ENCODE results near the gene SORCS2.

The SORCS2 gene

DNA sequence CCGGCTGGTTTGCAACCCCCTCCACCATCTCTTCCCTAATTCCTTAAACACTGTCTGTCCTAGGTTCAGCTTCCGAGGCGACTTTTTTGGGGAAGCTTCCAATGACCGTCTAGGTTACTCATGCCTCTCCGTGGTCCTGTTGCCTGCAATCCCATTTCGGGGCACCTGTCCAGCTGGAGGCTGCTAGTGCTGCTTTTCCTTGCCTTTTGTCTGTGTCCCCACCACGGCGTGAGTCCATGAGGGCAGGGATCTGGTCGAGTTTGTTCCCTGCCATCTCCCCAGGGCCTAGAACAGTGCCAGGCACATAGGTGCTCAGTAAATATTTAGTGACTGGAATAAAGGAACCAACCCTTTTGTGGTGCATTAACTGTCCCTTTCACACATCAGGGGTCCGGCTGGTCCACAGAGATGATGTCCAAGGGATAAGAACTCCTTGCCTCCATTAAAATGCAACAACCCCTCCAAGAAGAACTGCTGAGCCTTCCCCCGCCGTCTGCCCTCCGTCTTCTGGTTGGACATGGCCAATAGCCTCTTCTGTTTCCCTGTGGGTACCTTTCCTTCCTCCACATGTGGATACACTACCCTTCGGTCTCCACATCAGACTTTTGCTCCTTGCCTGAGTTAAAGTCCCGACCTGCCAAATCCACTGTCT is 5.7 kb upstream of the SORCS2 start:
- DNase-seq = no peak

DNA sequence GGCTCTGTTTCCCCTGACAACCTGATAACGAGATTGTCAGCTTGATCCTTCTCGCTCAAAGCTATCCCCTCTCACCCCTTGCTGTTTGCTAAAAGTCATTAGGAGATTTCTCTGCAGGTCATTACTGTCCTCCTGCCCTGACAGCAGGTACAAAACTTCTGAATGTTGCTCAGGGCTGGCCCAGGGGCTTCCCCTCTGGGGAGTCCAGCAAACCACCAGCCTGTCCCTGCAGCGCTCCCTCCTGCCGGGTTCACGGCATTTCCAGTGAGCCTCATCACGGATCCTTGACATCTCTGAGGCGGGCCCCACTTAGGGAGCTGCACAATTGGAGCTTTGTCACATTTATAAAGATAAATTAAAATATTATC is 5.2 kb upstream of the SORCS2 start:
- DNase-seq = no peak

DNA sequence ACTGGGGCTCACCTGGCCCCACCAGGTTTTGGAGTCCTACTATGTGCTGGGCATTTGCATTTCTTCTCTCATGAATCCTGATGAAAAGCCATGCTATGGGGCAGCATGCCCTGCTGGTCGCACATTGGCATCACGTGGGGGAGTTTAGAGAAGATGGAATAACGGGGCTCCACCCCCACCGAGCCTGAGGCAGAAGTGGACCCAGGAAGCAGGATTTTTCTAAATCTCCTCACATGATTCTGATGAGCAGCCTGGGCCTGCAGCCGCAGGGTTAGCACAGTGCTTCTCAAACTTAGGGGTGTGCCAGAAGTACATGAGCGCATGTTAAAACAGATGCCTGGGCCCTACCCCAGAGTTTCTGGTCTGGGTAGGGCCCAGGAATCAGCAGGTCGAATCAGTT is 4.6 kb upstream of the SORCS2 start:
- DNase-seq = no peak

DNA sequence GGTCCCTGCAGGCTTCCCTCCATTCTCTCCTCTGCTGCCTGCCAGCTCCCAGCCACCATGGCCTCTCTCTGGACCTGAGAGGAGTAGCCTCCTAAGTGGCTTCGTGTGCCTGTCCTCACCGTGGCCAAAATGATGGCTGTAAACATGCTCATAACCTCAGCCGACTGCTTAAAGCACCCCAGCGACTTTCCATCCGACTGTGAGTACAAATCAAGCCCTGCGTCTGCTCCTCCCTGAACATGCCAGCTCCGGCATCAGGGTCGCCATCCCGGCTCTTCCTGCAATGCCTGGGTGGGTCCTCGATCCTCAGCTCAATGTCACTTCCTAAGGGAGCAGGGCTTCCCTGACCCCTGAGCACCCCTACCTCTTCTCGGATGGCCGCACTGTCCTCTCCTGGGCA is 3.3 kb upstream of the SORCS2 start:
- no peak for DNase-seq

DNA sequence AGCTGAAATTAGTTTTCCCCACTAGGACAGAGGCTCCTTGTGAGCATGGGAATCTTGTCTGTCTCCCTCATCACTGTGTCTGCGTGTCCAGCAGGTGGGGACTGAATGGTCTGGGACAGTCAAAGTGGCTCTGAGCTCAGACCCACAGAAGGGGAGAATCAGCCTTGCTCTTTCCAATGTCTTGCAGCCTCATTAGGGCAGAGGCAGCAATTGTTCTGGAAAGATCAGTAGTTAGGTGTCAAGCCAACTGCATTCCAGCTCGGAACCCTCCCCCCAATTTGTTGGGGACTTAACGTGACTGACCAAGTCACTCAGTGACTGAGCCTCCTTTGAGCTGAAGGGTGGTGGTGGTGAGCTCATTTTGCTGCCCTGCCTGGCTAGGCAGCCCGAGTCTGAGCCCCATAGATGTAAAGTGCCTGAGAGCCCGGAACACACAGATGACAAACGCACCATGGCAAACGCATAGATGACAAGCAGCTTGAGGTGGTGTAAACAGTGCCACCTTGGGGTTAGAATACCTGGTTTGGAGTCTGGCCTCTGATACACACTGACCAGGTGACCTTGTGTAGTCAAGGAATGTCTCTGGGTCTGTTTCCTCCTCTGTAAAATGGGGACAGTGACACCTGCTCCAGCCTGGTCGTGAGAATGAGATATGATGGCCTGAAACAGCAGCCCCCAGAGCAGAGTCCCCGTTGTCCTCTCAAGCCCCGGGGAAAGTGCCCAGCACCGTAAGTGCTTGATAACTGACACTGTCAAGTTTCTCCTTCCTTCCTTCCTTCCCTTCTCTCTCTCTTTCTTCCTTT is 2.7 kb upstream of the SORCS2 start:
- DNase-seq = no peak

DNA sequence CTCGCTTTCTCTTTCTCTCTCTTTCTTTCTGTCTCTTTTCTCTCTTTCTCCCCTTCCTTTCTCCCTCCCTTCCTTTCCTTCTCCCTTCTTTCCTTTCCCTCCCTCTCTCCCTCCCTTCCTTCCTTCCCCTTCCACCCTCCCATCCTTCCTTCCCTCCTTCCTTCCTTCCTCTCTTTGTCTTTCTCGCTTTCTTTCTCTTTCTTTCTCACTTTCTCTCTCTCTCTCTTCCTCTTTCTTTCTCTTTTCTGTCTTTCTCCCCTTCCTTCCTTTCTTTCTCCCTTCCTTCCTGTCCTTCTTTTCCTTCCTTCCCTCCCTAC is 2.1 kb upstream of the SORCS2 start:
- no peak for DNase-seq

DNA sequence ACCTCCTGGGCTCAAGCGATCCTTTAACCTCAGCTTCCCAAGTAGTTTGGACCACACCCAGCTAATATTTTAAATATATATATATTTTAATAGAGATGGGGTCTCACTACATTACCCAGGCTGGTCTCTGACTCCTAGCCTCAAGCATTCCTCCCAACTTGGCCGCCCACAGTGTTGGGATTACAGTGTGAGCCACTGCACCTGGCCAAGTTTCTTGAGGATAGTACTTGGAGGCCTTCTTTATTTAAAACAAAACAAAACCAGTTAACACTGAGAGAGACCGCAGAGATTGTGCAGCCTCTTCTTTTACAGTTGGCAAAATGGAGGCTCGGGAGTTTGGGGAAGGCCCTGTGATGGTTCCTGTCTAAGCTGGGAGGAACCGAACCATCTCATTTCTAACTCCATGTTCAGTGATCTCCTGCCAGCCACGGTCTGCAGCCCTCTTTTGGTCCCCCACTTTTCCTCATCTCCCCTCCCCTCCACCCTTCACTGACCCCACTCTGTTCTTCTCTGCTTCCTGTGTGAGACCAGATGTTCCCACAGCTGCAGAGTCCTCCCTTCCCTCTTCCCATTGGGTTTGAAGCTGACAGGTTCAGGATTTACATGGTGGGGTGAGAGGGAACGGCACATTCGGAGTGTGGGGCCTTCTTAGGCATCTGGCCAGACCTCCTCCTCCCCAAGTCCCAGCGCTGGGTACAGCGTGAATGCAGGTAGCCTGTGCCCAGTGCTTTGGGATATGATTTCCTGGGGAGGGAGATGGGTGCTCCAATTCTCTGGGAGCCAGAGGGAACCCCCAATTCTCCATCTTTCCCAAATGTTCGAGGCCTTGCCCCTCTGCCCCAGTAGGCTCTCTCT is 1.4 kb upstream of the SORCS2 start:
- DNase-seq = no peak

DNA sequence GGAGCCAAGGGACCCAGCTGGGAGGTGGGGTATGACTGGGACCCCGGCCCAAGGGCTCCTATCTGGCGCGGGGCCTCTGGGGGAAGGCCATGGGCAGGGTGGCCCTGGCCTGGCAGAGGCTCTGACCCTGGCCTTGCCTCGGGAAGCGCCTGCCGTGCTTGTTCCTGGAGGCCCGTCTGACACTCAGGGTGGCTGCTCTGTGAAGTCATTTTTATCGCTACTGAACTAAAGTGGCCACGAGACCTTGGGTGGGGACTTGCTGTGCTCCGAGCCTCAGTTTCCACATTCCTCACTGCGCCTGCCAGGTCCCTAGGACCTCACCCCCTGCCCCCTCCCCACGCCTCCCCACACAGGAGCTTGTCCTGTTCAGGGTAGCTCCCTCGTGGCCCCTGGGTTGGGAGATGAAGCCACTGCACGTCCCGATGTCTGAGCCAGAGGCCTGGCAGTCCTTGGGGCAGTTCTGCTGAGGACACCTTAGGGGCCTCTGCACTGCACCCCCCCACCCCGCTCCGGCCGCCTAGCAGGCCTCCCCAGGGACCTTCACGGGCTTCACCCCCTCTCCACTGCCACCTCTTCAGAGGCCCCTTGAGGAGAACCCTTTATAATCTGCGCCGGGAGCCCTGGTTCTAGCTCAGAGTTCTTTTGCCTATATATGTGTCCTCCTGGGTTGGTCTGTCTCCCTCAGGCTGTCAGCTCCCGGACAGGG is 639 bp upstream of the SORCS2 start:
- DNase-seq = no peak

DNA sequence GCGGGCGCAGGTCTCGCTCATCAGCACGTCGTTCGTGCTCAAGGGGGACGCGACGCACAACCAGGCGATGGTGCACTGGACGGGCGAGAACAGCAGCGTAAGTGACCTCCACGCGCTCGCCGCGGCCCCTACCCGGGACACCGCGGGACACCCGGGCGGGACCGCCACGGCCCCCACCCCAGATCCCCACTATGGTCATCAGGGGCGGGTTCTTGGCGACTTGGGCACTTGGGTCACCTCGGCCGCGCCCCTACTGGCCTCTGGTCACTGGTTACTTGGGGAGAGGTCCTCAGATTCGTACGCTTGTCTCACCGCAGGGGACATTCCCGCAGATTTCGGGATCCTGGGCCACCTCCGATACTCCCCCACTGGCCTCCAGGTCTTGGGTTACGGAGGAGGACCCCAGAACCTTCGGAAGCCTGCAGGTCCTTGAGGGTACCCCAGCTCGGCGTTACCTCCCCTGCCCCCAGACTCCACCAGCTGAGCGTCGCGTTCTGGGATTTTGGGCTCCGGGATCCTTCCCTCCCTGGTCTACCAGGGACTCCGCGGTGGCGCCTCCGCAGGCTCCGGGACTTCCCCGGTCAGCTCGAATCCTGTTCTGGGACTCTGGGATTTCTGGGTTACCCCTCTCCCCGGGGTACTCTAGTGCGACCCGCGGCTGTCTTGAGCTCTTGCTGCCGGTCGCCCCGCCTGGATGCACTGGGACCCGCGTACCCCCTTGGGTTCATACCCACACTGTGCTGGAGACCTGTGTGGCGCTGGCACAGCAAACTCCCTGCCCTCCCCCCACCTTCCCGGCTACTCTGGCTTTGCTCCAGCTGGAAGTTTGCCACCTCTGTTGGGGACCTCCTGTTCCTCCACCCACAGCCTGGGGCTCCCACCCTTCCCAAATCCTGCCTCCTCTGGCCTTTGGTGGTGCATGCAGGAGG is 956 bp downstream of the SORCS2 start:
- peak; percentile 22 for DNase-seq

DNA sequence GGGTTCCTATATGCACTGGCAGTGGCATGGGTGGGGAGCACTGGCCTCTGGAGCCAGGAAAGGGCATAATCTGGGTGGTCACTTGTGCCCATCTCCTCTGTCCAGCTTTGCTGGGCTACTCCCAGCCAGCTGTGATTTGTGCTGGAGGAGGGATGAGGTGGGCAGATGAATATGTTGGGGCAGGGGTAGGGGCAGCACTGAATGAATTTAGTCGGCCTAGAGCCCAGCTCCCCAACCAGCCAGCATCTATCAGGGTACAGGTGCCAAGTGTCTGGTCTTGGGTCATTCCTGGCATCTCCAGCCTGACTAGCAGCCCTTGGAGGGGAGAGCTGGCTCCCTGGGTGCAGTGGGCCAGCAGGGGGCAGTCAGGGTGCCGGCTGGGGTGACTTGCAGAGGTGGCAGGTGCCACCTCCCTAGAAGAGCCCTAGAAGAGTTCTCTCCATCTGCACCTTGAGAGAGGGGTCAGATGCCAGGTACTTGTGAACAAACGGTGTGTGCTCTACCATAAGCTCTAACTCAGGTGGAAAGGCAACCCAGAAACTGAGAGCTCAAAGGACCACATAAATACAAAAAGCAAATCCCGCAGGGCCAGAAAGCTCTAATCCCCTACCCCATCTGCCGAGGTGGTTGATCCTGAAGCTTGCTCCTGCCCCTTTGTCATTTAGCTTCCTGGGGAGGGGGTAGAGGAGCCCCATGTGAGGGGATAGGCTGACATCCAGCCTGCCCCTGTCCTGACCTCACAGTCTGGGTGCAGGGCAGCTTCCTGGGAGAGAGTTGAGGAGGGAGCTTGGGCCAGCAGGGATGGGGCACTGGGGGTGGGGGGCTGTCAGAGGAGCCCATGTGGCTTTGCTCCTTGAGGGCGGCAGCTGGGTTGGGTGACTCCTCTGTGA is 2.2 kb downstream of the SORCS2 start:
- DNase-seq = no peak

DNA sequence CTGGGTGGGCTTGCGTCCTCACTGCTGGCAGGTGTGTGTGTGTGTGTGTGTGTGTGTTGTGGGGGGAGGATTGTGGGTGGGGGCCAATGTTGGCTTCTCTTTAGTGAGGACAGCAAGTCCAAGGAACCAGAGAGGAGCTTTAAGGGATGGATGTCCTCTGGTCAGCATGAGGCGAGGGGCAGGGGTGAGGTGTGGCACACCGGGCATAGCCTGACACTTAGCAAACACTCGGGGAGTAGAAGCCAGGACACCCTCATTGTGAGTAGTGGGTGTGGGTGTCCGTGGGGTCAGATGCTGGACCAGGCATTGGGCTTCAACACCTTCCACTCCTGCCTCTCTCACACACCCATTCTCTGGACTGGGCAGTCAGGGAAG is 2.8 kb downstream of the SORCS2 start:
- no peak for DNase-seq

DNA sequence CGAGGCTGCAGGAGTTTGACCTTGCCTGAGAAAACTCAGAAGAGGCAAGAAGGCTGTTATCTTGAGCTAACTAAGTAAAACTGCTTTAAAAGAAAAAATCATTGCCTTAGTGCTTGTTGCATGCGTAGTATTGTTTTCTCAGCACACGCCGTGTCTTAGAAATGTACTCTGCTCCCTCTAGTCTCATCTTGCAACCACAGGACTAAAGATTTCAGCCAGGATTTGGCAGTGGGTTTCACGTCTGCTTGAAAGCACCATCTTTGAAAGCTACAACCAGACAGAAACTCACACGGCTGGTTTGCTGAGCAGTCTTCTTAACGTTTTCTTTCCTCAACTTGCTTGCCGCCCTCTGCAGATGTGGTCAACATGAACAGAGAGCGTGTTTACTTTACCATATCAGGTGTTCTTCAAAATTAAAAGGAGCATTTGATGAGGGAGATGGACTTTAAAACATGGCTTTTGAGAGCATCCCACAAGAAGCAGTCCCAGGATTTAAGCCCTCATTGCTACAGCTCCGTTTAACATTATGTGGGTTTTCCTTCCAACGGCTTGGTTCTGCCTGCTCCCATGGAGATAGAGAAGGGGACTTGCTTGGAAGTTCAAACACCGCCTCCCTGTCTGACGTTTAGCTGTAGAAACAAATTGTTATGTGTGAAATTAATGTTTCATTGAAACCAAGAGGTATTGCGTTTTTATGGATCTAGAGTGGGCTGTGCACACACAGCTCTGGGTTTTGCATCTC is 3.4 kb downstream of the SORCS2 start:
- peak; percentile 67 for DNase-seq

DNA sequence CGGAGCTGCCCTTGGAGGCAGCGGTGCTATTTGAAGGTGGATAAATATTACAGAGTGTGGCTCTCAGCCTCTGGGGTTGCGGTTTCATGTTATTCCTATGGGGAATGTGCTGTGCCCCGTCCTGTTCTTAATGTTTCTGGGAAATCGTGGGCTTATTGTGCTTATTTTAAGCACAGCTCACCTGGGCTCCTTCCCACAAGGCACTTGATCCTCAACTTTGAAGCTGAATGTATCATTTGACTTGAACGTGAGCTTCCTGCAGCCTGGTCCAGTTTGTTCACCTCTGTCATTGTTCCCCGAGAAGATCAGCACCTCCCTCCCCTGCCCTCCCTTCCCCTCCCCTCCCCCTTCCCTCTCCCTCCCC is 3.9 kb downstream of the SORCS2 start:
- no peak for DNase-seq

DNA sequence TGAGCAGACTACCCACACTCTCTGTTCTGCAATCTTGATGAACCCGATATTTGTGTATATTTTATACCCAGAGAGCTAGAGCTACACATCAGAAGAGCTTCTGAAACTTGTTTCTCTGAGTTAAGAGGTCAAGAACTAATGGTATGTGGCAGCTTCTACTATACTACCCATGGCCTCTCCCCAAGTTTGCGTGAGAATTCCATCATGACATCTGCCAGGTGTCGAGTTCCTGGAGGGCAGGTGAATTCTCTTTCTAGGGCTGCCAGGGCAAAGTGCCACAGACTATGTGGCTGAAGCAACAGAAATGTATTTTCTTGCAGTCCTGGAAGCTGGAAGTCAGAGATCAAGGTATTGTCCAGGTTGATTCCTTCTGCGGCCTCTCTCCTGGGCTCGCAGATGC is 4.4 kb downstream of the SORCS2 start:
- DNase-seq = no peak

DNA sequence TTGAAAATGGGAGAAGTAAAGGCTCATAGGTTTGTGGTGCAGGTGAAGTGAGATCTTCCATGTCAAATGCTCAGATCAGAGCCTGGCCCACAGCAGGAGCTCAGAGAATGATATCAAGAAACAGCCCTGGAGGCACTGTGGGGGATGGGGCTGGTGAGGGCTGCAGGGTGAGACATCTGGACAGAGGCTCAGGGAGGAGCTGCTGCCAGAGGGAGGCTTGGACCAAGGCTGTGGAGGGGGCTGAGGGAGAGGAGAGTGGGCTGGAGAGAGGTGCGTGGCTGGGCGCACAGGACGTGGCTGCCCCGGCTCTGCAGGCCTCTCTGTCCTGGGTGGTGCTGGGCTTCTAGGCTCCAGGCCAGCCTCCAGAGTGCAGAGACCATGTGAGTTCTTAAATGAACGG is 5.6 kb downstream of the SORCS2 start:
- DNase-seq = no peak

DNA sequence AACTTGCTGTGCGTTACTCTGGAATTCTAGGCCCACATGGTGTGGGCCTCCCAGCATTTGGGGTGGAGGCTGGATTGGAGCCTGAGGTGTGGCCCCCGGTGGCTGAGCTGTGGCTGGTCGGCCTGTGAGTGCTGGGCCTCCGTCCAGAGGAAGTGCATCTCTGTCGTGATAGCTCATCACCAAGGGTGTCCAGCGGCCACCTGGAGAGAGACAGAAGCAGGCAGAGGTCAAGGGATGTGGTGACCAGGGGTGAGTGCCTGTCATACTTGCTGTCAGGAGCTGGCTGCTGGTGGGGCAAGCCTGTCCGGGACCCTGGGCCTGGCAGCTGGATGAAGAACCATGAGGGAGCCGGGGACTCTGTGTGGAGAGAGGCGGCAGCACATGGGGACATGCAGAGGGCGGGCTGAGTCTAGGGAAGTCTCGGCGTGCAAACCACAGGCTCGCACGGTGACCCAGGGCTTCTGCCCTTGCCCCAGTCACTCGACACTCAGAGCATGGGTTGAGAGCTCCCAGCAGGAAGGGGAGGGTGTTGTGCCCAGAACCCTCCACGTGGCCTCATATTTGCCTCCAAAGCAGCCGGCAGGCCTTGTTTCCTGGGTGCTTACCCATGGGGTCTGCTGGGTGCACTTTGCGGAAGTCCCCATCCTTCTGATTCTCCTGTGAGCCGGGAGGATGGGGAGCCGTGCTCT is 6.2 kb downstream of the SORCS2 start:
- no peak for DNase-seq

DNA sequence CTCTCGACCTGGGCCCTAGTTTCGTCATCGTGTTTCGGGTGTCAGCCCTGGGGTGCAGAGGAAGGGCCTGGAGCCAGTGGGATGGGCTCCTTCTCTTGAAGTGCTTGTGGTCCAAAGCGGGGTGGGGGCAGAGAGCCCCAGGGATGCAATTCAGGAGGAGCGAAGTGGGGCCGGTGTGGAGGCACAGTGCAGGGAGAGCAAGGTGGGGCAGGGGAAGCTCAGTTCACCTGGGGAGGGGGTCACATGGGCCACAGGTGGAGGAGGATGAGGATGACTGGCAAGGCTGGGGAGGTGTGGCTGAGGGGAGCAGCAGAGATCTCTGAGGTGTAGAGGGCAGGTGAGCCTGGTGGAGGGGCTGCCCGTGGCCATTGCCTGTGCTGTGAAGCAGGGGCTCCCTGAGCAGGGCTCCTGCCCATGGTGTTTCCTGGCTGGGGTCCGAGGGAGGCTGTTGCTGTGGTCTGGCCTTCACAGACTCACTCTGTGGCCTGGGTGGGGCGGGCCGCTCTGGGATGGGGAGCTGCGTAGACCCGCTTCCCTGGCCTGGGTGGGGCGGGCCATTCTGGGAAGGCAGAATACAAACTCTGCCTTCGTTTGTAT is 6.9 kb downstream of the SORCS2 start:
- DNase-seq = no peak

DNA sequence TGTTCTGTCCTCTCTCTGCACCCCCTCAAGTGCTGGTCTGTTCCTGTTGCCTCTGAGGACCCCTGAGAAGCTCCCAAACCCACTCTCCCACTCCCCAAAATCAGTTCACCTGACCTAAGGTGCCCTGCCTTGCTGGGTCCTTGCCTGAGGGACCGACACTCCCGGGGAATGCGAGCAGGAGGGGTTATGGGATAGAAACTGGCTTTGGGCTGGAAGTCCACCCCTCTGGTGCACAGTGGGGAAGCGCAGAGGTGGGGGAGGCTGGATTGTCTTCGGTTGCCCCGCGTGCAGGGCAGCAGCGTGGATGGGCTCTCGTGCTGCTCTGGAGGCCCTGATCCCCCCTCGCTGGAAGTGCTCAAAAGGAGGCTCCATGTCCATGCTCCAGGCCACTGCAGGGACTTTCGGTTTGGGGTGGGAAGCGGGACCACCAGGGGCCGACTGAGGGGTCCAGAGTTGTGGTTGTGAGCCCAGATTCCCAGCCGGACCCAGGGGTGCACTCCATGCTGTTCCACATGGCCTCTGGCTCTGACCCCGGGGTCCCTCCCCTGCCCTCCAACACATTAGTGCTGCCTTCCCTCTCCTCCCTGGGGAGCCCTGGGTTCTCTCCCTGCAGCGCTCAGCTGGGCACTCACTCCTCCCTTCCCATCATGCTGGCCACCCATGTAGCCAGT is 7.6 kb downstream of the SORCS2 start:
- no peak for DNase-seq

DNA sequence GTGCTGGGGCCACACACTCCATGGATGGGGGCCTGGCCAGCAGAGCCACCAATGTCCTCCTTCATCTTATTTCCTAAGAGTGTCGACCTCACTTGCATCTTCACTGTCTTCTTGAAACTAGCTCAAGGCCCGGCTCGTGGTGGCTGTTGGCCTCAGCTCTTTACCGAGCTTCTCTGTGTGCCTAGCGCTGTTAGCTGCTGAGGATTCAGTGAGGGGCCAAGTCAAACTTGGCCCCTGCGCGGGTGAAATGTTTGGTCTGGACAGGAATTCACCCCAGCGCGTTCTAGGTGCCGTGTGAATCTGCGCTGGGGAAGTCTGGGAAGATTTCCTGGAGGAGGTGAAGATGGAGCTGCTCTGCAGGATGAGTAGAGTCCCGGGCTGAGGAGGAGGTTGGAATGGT is 8.5 kb downstream of the SORCS2 start:
- no peak for DNase-seq
